AG09309 (cell line): Measurements from ENCODE around the gene PRRX2.

Experiments
- DNase-seq: peaks from one replicate; pipeline ENCODE4 v3.0.0-alpha.2; 2010; ENCODE audit warnings: low read depth
- H3K4me3 ChIP-seq: 2 replicates; pipeline ENCODE4 v1.5.1; 2011; ENCODE audit warnings: mild to moderate bottlenecking, low read depth, low read length, moderate library complexity; ENCODE audit not compliant: control insufficient read depth
- CTCF ChIP-seq: IDR thresholded peaks from 2 replicates; pipeline ENCODE4 v1.5.1; 2011; ENCODE audit warnings: mild to moderate bottlenecking, low read depth, low read length, inconsistent platforms; ENCODE audit not compliant: insufficient read depth, control insufficient read depth; ENCODE audit errors: missing control alignments

PRRX2 gene

GRCh38 chr9:129693741-129694140 lies 28.3 kb downstream of the PRRX2 start:
- no peak for TF ChIP-seq CTCF
- H3K4me3 ChIP-seq, result no peak overlapping the region
- no peak for DNase-seq

- H3K4me3 ChIP-seq, result no peak overlapping the region
- no peak for TF ChIP-seq CTCF
- DNase-seq, result no peak
Observed at GRCh38 chr9:129694243-129694646, 28.8 kb downstream of the PRRX2 start.

GRCh38 chr9:129695870-129696269 lies 30.4 kb downstream of the PRRX2 start:
- DNase-seq, result no peak
- no peak overlapping the region for H3K4me3 ChIP-seq
- no peak for TF ChIP-seq CTCF

GRCh38 chr9:129696944-129697655 lies 31.7 kb downstream of the PRRX2 start:
- peak overlapping the region; percentile 37 for H3K4me3 ChIP-seq
- TF ChIP-seq CTCF, result no peak
- no peak for DNase-seq

GRCh38 chr9:129697656-129698253 lies 32.3 kb downstream of the PRRX2 start:
- no peak for DNase-seq
- peak overlapping the region; percentile 37 for H3K4me3 ChIP-seq
- TF ChIP-seq CTCF, result no peak

GRCh38 chr9:129698254-129698757 lies 32.9 kb downstream of the PRRX2 start:
- no peak for DNase-seq
- no peak overlapping the region; the same call in 1 of the 2 replicates for H3K4me3 ChIP-seq
- no peak for TF ChIP-seq CTCF
